KOPT-K1 (cell line): ENCODE results near the gene TCTN1.

Source experiments
- H3K27ac ChIP-seq: fragments of 200-600 bp; sonication (generic); 2 replicates; pipeline ENCODE4 v1.5.1; 2016; ENCODE audit warnings: antibody characterized with exemption, mild to moderate bottlenecking, low read depth, low read length; ENCODE audit not compliant: poor library complexity, severe bottlenecking
- H3K36me3 ChIP-seq: fragments of 200-600 bp; sonication (generic); 2 replicates; pipeline ENCODE4 v1.5.1; 2017; ENCODE audit warnings: antibody characterized with exemption, mild to moderate bottlenecking, low read length, moderate library complexity; ENCODE audit not compliant: insufficient read depth
- H3K9me3 ChIP-seq: fragments of 200-600 bp; sonication (generic); 2 replicates; pipeline ENCODE4 v1.5.1; 2017; ENCODE audit warnings: antibody characterized with exemption, low read length, mild to moderate bottlenecking; ENCODE audit not compliant: insufficient read depth, poor library complexity, severe bottlenecking

TCTN1 gene

DNA sequence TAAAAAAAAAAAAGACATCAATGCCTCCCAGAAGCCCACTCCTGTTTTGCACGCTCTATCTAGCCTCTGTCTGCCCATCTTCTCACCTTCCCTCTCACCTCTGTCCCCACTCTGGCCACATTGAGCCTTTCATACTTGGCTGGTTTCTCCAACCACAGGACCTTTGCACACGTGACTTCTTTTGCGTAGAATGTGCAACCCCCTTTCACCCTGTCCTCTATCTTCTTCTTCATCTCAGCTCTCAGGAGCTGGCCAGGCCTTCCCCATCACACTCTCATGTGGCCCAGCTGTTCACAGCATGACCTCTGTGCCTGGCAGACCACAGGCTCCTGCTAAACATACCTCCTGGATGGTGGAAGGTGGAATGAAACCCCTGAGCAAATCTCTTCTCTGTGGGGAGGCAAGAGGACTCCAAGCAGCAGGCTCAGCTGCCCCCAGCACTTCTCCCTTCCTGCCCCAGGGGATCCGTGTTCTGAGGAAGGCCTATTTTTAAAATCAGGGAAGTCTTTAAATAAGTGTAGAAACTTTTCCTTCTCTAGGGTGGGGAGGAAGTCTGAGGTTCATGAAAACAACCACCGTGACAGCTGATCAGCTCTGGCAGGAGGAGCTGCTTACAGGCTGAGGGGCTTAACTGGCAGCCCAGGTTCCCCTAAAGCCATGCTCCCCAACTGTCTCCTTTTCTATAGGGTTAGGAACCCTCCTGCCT, 63.4 kb downstream of the TCTN1 start:
- Histone ChIP-seq H3K27ac (peak overlapping the region; percentile 36), H3K9me3 (peaks cover 8% of the 10 kb centered on the region), H3K36me3 (peaks cover 4% of the 10 kb centered on the region; the same call in 1 of the 2 replicates)

DNA sequence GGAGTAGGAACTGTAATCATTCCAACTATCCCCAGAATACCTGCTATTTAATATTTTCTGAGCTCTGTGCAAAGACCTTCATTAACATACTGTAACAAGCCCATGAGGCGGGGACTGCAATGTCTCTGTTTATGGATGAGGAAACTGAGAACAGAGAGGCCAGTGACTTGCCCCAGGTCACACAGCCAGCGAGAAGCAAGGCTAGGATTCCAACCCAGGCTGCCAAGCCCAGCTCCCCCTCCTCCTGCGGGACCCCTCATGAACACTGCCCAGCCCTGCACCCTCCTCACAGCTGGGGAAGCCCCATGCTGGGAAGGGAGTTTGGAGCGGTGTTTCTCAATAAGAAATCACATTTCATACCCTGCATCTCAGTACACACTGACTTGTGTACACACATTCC, 64.1 kb downstream of the TCTN1 start:
- H3K9me3 ChIP-seq: peaks cover 8% of the 10 kb centered on the region
- peak overlapping the region; percentile 36 for H3K27ac ChIP-seq
- H3K36me3 ChIP-seq: peaks cover 4% of the 10 kb centered on the region; the same call in 1 of the 2 replicates

GRCh38 chr12:110679201-110679600, 65.3 kb downstream of the TCTN1 start:
- Histone ChIP-seq H3K36me3 (peaks cover 4% of the 10 kb centered on the region; the same call in 1 of the 2 replicates), H3K27ac (no peak overlapping the region), H3K9me3 (peaks cover 8% of the 10 kb centered on the region)

DNA sequence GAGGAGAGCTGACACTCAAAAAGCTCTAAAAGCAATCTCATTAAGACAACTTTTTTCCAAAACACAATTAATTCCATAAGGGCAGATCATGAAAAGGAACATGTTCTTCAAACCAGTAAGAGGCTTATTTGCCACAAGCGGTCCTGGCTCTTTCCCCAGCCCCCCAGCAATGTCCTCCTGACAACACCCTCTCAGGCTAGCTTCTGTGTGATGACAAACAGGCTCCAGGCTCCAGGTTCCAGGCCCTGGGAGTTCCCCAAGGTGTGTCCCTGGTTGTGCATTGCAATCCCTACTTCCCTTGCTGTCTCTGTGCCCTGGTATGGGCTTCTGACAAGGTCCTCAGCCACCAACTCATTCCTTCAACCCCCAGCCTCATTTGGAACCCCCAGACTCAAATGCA, 66.1 kb downstream of the TCTN1 start:
- Histone ChIP-seq H3K36me3 (peaks cover 4% of the 10 kb centered on the region; the same call in 1 of the 2 replicates), H3K9me3 (peaks cover 3% of the 10 kb centered on the region), H3K27ac (no peak overlapping the region)

DNA sequence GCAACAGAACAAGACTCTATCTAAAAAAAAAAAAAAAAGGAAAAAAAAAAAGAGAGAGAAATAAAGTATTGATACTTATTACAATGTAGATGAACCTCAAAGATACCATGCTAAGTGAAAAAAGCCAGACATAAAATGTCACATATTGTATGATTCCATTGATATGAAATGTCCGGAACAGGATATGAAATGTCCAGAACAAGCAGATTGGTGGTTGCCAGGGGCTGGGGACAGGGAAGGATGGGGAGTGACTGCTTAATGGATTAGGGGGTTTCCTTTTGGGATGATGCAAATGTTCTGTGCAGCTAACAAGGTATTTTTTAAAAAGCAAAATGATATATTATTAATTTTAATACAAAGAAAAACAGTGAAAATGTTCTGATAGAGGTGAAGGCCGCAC, 70.0 kb downstream of the TCTN1 start:
- Histone ChIP-seq H3K36me3 (no peaks in the 10 kb centered on the region), H3K27ac (no peak overlapping the region), H3K9me3 (no peaks in the 10 kb centered on the region)

DNA sequence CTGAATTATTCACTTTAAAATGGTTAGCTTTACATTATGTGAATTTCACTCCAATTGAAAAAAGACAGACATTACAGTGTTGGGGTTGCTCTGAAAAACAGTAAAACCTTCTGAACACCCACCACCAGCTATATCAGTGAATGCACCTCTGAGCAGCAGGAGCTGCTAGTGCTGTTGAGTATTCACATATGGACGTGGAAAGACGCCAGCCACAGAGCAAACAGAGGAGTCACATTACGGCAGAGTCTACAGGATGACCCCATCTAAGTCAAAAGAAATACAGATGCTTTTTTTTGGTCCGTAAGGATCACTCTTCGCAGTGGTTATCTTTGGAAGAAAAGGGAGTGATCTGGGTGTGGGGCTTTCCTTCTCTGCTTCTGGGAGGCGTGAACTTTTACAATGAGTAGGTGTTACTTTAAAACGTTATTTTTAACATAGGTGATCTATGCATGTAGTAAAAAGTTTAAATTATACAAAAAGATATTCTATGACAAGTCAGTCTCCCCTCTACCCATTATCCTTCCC, 70.4 kb downstream of the TCTN1 start:
- H3K27ac ChIP-seq: no peak overlapping the region
- H3K9me3 ChIP-seq: no peaks in the 10 kb centered on the region
- no peaks in the 10 kb centered on the region for H3K36me3 ChIP-seq

DNA sequence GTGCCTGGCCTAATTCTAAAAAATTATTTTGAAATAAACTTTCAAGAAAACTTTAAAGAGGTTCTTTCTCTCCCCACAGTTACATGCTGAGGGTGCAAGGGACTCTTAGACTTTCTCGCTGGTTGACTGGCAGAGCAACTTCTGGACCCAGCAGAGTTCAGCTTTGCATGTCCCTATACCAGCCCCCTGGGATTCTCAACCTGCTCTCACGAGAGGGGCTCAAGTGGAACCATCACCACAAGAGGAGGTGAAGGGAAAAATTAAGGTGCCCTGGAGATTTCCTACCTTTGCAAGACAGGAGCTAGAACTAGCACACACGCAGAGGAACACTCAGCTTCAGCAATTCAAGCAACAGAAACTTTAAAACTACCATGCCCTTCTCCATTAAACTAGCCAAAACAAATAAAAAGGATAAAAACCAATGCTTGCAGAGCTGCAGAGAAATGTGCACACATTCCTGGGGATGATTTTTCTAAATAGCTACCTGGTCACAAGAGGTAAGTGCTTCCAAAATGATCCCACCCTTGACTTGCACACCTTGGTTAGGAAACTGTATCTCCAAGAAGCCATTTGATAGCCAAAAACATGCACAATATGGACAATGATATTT, 72.5 kb downstream of the TCTN1 start:
- H3K9me3 ChIP-seq: no peaks in the 10 kb centered on the region
- H3K27ac ChIP-seq: no peak overlapping the region
- H3K36me3 ChIP-seq: no peaks in the 10 kb centered on the region

DNA sequence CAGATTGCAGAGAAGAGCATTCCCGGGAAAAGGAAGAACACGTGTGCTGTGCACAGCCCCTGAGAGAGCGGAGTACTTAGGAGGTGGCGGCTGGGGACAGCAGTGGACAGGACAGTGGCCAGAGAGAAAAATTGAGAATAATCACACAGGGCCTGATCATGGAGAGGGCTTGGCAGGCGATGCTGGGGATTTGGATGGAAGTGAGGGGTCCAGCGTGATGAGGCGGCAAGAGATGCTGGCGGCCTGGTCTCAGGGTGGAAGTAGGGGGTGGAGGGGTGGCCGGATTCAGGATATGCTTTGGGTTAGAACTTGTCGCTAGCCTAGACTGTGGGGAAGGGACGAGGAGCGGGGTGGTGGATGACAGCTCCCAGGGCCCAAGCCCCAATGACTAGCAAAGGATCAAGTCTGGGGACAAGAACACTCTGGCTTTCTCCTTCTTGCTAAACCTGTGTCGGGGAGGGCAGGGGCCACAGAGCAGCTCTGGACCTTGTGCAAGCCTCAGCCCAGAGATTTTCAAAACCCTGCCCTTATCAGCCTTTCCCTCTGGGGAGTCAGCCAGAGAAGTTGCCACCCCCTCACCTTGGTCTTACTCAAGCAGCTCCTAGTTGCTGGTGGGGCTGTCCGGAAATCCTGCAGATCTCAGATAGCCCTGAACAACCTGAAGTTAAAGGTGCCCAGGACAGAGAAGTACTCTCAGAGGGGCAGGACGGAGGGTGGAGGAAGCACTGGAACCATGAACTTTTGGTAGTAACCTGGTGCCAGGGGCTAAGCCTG, 73.7 kb downstream of the TCTN1 start:
- H3K9me3 ChIP-seq: no peaks in the 10 kb centered on the region
- no peak overlapping the region for H3K27ac ChIP-seq
- H3K36me3 ChIP-seq: no peaks in the 10 kb centered on the region

DNA sequence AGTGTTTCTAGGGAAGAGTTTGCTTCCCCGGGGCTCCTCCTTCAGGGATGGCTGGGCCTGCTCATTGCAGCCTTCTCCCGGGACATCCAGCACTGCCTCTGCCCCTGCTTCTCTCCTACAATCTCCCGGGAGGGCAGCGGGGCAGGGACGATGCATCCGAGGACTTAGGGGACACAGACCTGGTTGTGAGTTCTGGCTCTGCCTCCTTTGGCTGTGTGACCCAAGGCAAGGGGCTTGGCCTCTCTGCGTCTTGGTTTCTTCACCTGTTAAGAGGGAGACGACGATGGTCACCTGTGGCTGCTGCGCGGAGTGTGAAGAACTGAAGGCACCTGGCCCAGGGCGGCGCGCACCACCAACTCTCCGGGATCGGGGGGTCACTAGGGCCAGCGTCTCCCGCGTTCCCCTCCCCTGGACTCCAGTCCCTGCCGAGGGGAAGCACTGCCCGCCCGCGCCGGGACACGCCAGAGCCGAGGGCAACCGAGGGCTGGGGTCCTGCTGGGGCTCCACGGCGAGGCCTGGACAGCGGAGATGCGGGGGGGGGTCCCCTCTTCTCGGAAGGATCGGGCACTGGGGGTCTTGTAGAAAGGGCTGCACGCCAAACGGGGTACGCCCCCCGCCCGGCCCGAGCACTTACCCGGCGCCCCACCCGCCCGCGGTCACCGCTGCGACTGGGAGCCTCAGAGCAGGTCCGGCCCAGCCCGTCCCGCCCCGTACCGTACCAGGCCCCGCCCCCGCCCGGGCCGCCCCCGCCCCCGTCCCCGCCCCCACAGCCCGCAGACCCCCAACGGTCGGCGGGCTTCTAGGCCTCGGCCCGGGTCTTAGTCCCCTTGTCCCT, 74.7 kb downstream of the TCTN1 start, which contains the start of gene HVCN1:
Gene HVCN1 (minus strand): TSS at position 670 of the 835 bp plus-strand sequence. CDS start 5,870 bp downstream, outside the sequence.
- Histone ChIP-seq H3K27ac (peak within 1 kb of the TSS; percentile 96), H3K9me3 (no peaks in the 10 kb centered on the region), H3K36me3 (no peaks in the 10 kb centered on the region)

GRCh38 chr12:110689281-110690126, 75.6 kb downstream of the TCTN1 start:
- Histone ChIP-seq H3K36me3 (no peaks in the 10 kb centered on the region), H3K27ac (peak overlapping the region; percentile 96), H3K9me3 (no peaks in the 10 kb centered on the region)

DNA sequence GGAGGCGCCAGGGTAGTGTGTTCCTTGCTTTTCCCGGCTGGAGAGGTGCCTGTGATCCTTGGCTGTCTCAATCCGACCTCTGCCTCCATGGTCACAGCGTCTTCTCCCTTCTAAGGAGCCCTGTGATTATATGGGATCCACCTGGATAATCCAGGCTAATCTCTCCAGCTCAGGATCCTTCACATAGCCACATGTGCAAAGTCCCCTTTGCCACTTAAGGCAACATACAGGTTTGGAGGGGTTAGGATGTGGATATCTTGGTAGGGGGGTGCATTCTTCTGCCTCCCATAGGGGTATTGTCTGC, 76.2 kb downstream of the TCTN1 start:
- H3K36me3 ChIP-seq: no peaks in the 10 kb centered on the region
- H3K27ac ChIP-seq: peak overlapping the region; percentile 96
- H3K9me3 ChIP-seq: no peaks in the 10 kb centered on the region

DNA sequence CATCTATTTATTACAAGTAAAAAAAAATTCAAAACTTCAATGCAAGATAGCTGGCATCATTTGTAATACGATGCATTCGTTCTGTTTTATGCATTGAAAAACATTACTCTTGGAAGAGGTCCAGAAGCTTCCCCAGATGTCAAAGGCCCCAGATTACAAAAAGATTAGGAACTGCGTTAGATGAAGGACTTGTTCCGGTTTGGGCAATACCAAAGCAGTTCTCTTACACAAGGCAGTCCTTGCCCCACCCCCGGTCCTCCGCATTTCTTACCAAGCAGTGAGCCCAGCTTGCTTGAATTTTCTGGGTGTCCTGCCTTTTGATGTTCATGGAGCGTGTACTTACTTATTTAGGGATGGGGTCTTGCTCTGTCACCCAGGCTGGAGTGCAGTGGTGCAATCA, 79.8 kb downstream of the TCTN1 start:
- Histone ChIP-seq H3K36me3 (no peaks in the 10 kb centered on the region), H3K9me3 (no peaks in the 10 kb centered on the region), H3K27ac (no peak overlapping the region)

GRCh38 chr12:110694330-110694901, 80.5 kb downstream of the TCTN1 start:
- H3K9me3 ChIP-seq: no peaks in the 10 kb centered on the region
- no peak overlapping the region for H3K27ac ChIP-seq
- no peaks in the 10 kb centered on the region for H3K36me3 ChIP-seq

GRCh38 chr12:110696283-110696682, 82.4 kb downstream of the TCTN1 start:
- H3K36me3 ChIP-seq: no peaks in the 10 kb centered on the region
- H3K27ac ChIP-seq: no peak overlapping the region
- no peaks in the 10 kb centered on the region for H3K9me3 ChIP-seq
